A673 (cell line): ENCODE measurements around the gene CCDC69.

Experiments
- CTCF ChIP-seq: fragments of 300-800, 200-600 bp; sonication (generic); conservative IDR thresholded peaks from 2 replicates; pipeline ENCODE4 v1.5.1; 2017; ENCODE audit warnings: low read depth, mild to moderate bottlenecking, antibody characterized with exemption, low read length, moderate library complexity, mixed read lengths
- EZH2 ChIP-seq: fragments of 200-600 bp; sonication (generic); IDR thresholded peaks from 2 replicates; pipeline ENCODE4 v1.6.1; 2017; ENCODE audit warnings: borderline replicate concordance, low read depth, mild to moderate bottlenecking, mixed read lengths, antibody characterized with exemption, low read length; ENCODE audit not compliant: poor library complexity, severe bottlenecking

- TF ChIP-seq CTCF (no peak), EZH2 (no peak)
These were observed 77.8 kb downstream of the CCDC69 start for GRCh38 chr5:151146061-151146460.
